Heart right ventricle (tissue), 16 donors: ENCODE results near the gene LHPP. TPM values are rescaled to one million over a fixed set of nuclear protein-coding genes. Genes with fewer than 3 reads are reported as not detected.

Source experiments
- ATAC-seq, 8 donors: fragments of 200-7000 bp; cut with Tn5 transposase; one replicate each; pipeline ENCODE4 v1.9.1; 2020; ENCODE audit warnings: mild to moderate bottlenecking in 8 of 8, moderate library complexity in 8 of 8, moderate number of reproducible peaks in 1 of 8
- DNase-seq, 2 donors: peaks; one replicate each; pipeline ENCODE4 v3.0.0-alpha.2; 2020
- H3K27ac ChIP-seq, 10 donors: fragments of 200-600 bp; sonication (generic) in 2 of 10; one replicate each; pipeline versions ENCODE4 v1.5.0 to v1.8.0; 2020 to 2022; ENCODE audit warnings: mild to moderate bottlenecking in 3 of 10
- H3K27me3 ChIP-seq, 7 donors: fragments of 200-600 bp; one replicate each; pipeline ENCODE4 v1.8.0; 2021 to 2022; ENCODE audit warnings: mild to moderate bottlenecking in 2 of 7
- H3K36me3 ChIP-seq, 9 donors: fragments of 200-600 bp; sonication (generic) in 1 of 9; one replicate each; pipeline versions ENCODE4 v1.5.0 to v1.8.0; 2020 to 2022; ENCODE audit warnings: mild to moderate bottlenecking in 2 of 9
- H3K4me1 ChIP-seq, 9 donors: fragments of 200-600 bp; sonication (generic) in 1 of 9; one replicate each; pipeline versions ENCODE4 v1.5.0 to v1.8.0; 2020 to 2022; ENCODE audit warnings: mild to moderate bottlenecking in 4 of 9
- H3K4me3 ChIP-seq, 10 donors: fragments of 200-600 bp; sonication (generic) in 2 of 10; one replicate each; pipeline versions ENCODE4 v1.5.0 to v1.8.0; 2020 to 2022; ENCODE audit warnings: mild to moderate bottlenecking in 7 of 10, moderate library complexity in 2 of 10
- H3K9me3 ChIP-seq, 11 donors: fragments of 200-600 bp in 10 of 11; sonication (generic) in 2 of 11; one replicate each; pipeline versions ENCODE4 v1.5.0 to v1.8.0; 2013 to 2022; ENCODE audit warnings: mild to moderate bottlenecking in 2 of 11, control low read depth in 1 of 11, moderate library complexity in 1 of 11
- WGBS, 2 donors: extraction: QIAGEN DNeasy Blood & Tissue Kit; methylation state at CpG; one replicate each; pipeline ENCODE4 v1.1.7; 2013; ENCODE audit warnings: inconsistent platforms in 1 of 2; 5-methylcytosine and 5-hydroxymethylcytosine counted together
- intact Hi-C, 10 donors: fragments of 100-400 bp; cut with DNase I; formaldehyde crosslinking; loops; one replicate each; pipeline versions ENCODE4 v1.11.1 to v1.14.2; 2022
- polyA plus RNA-seq, 2 donors: library from polyadenylated mRNA; stranded (reverse); fragments of 200-250 nt; gene quantifications; one replicate each; pipeline ENCODE4 v1.2.3, GENCODE V29; 2013
- total RNA-seq, 10 donors: library from RNA; stranded (reverse); fragmentation: NEBNext Ultra II Directional in 3 of 10; extraction: Animal tissue kit (Norgen Biotek cat#: 25700) in 3 of 10; gene quantifications; one replicate each; pipeline versions ENCODE4 v1.2.1 to v1.2.4, GENCODE V29; 2021 to 2023
- TF ChIP-seq, protein P1 (sequence below), 9 donors: fragments of 200-600 bp; sonication (generic) in 2 of 9; IDR thresholded peaks; one replicate each; pipeline versions ENCODE4 v1.5.0 to v1.8.0; 2021 to 2022; ENCODE audit warnings: antibody characterized with exemption in 9 of 9, mild to moderate bottlenecking in 5 of 9, moderate library complexity in 1 of 9
- donor health status: Arrhythmogenic right ventricular cardiomyopathy.
- donor health status: ischemic (EF 13 %, LVEDD 7.1; RV severe dilation, severe dysfunction).
- donor health status: healthy with polysubstance abuse.
- donor health status: DM: no; HTN: yes; CAD: no.
- donor health status: DM: no; HTN: no; CAD: no.
- donor health status: ischemic (EF 25% LVEDD 6.9; RV normal size, moderate dysfunction).
- donor health status: ischemic (EF 25% LVEDD 5.7; RV mildly dilated, moderate dysfunction).
- donor health status: healthy.
- donor health status: DM: yes; HTN: yes; CAD: no.
- donor health status: Ischemic cardiomyopathy.
- donor health status: ischemic (EF 35%, LVEDD 5.7; RV mildly dilated, moderate dysfunction).
- donor health status: nonischemic (EF 11% LVEDD 7.7; RV severe dilation, severe dysfunction).
- donor health status: DM: yes; HTN: yes; CAD: no.
- donor health status: PGD.
- donor health status: ischemic (EF 29% LVEDD 5.4; RV normal size, mild dysfunction).
- donor health status: nonischemic (EF 23%, LVEDD 6.1; RV moderate dilation, normal function).

LHPP gene
- total and polyA plus RNA-seq, 12 donors: 4.2 to 20.5 (median 11.7) TPM

DNA sequence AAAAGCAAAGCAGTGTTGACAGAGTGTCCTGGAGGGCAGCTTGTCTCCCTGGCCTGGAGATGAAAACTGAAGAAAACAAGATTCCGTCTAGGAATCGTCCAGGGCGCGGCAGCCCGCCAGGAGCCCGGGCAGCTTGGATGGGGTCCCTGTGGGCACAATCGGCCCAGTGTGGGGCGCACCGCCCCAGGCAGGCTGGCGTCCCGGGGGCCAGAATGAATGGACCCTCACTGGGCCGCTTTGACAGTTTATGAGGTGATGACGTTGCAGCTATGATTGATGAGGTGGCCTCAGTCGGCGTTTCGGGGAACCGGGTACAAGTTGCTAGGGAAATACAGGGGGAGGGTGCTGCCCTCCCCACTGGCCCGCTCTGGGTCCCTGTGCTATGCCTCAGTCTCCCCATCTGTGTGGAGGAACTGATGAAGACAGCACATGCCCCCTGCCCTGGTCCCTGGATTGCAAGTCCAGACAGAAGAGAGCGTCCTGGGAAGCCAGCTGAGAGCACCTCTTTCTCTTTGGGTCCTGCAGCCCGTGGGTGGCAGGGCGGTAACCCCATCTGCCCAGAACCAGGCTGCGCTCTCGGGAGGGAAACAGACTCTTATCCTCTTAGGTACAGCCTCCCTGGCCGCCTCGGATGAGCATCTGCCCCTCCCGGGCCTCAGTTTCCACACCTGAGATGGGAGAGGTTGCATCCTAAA, 131.3 kb downstream of the LHPP start:
- no peak for ATAC-seq
- Histone ChIP-seq H3K9me3 (peaks cover 0 to 10% (median 0%) of the 10 kb centered on the region in 11 donors), H3K4me1 (peaks cover 0 to 18% (median 15%) of the 10 kb centered on the region in 9 donors), H3K27me3 (no peaks in the 10 kb centered on the region), H3K4me3 (no peak overlapping the region), H3K36me3 (no peaks in the 10 kb centered on the region), H3K27ac (no peak overlapping the region)
- TF ChIP-seq, protein P1, sequence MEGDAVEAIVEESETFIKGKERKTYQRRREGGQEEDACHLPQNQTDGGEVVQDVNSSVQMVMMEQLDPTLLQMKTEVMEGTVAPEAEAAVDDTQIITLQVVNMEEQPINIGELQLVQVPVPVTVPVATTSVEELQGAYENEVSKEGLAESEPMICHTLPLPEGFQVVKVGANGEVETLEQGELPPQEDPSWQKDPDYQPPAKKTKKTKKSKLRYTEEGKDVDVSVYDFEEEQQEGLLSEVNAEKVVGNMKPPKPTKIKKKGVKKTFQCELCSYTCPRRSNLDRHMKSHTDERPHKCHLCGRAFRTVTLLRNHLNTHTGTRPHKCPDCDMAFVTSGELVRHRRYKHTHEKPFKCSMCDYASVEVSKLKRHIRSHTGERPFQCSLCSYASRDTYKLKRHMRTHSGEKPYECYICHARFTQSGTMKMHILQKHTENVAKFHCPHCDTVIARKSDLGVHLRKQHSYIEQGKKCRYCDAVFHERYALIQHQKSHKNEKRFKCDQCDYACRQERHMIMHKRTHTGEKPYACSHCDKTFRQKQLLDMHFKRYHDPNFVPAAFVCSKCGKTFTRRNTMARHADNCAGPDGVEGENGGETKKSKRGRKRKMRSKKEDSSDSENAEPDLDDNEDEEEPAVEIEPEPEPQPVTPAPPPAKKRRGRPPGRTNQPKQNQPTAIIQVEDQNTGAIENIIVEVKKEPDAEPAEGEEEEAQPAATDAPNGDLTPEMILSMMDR (IDR thresholded peaks at IDR 0.05): no peak
- intact Hi-C loops: no loop called here
- 91 to 94% methylated on average over 26 of the region's 26 CpGs for WGBS, 2 donors
- no peak for DNase-seq

DNA sequence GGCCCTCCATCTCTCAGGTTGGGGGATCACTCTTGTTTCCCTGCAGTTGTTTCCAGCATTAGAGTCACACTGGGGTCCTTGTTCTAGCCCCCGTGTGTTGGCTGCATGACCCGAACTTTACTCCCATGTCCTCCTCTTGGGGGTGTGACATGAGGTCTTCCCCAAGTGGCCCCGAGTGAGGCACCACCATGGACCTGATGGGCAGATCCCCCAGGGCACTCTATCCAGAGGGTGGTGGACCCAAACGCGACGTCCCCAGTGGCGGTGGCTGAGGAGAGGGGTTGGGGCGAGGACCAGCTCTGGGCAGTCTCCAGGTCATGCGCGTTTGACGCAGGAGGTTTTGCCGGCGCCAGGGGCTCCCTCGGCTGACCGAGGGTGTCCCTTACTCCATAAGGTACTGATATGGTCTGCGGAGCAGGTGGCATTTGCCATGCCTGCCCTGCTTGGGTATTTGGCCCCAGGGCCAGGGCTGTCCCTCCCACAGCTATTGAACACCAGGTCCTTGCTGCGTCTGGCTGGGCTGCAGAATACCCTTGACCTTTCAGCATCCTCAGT, 131.9 kb downstream of the LHPP start:
- TF ChIP-seq, protein P1 (IDR thresholded peaks at IDR 0.05): no peak
- H3K27me3 ChIP-seq: no peaks in the 10 kb centered on the region
- DNase-seq: no peak
- H3K4me1 ChIP-seq: peaks cover 0 to 13% (median 10%) of the 10 kb centered on the region in 9 donors
- H3K27ac ChIP-seq: no peak overlapping the region
- intact Hi-C loops: no loop called here
- no peaks in the 10 kb centered on the region for H3K36me3 ChIP-seq
- peaks cover 0 to 10% (median 0%) of the 10 kb centered on the region in 11 donors for H3K9me3 ChIP-seq
- no peak for ATAC-seq
- 93 to 94% methylated on average over 17 of the region's 17 CpGs for WGBS, 2 donors
- no peak overlapping the region for H3K4me3 ChIP-seq

DNA sequence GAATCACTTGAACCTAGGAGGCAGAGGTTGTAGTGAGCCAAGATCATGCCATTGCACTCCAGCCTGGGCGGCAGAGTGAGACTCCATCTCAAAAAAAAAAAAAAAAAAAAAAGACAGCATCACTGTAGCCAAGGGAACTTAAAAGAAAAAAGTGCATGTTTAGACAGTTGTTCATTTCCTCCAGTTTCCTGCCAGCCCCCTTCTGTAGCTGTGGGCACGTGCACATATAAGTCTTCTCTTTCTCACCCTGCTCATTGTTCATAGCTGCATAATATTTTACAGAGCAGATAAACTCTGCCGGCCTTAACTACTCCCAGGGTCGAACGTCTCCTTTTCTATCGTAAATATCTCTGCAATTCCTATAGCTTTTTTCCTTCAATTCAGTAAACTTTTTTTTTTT, 132.6 kb downstream of the LHPP start:
- DNase-seq (no peak), ATAC-seq (no peak)
- TF ChIP-seq, protein P1 (IDR thresholded peaks at IDR 0.05): no peak
- intact Hi-C loops: no loop called here
- Histone ChIP-seq H3K27me3 (no peaks in the 10 kb centered on the region), H3K36me3 (no peaks in the 10 kb centered on the region), H3K9me3 (peaks cover 0 to 10% (median 0%) of the 10 kb centered on the region in 11 donors), H3K27ac (no peak overlapping the region), H3K4me3 (no peak overlapping the region), H3K4me1 (peaks cover 0 to 6% (median 2%) of the 10 kb centered on the region in 9 donors)
- WGBS, 2 donors: 94 to 96% methylated on average over 6 of the region's 6 CpGs

DNA sequence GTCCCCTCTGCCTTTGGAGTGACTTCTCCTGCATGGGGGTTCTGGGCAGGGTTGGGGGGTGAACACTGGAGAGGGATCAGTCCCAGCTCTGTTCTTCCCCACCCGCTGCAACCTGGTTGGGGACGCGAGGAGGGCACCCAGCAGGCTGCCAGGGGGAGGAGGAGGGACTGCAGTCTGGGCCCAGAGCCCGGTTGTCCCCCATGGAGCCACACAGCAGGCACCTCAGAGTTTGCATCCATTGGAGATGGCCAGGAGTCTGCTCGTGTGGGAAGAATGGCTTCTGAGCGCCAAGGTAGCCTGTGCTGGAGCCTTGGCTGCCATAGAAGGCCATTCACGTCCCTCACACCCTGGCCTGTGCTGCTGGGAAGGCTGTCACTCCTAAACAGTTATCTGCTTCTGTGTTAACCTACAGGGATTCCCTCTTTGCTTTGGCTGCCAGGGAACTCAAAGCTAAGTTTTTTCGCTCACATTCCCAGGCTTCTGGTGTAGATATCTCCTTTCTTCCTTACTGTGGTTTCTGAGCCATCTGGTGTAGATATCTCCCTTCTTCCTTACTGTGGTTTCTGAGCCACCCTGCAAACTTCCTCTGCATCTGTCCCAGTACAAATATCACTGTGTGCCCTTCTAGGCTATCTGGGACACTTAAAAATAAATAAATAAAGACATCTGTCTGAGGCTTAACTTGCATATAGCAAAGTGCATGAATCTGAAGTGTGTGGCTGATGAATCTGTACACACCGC, 133.7 kb downstream of the LHPP start:
- DNase-seq: no peak
- WGBS, 2 donors: 95 to 96% methylated on average over 9 of the region's 9 CpGs
- intact Hi-C loops: no loop called here

More for the DNA sequence above, 133.7 kb downstream of the LHPP start:
- H3K27me3 ChIP-seq: no peaks in the 10 kb centered on the region
- H3K36me3 ChIP-seq: no peaks in the 10 kb centered on the region
- peaks cover 0 to 10% (median 0%) of the 10 kb centered on the region in 11 donors for H3K9me3 ChIP-seq
- no peak overlapping the region for H3K27ac ChIP-seq
- ATAC-seq: no peak
- H3K4me3 ChIP-seq: no peak overlapping the region
- no peaks in the 10 kb centered on the region for H3K4me1 ChIP-seq
- TF ChIP-seq, protein P1 (IDR thresholded peaks at IDR 0.05): no peak
